Endometrial microvascular endothelial cells (primary cell): Measurements from ENCODE around the gene PLEKHA7. TPM values are rescaled to one million over a fixed set of nuclear protein-coding genes. Genes with fewer than 3 reads are reported as not detected.

Source experiments
- in situ Hi-C: cut with HindIII; loops from 2 replicates; pipeline ENCODE4 v1.10.0; 2017; ENCODE audit warnings: low sequenced_read_pairs, low pct_unique_long_range_greater_than_20kb; ENCODE audit errors: inconsistent ontology term
- total RNA-seq: library from RNA; depleted of rRNA; stranded (reverse); fragments of >200 nt; gene quantifications from one replicate; pipeline ENCODE4 v1.2.3, GENCODE V29; 2015; ENCODE audit errors: inconsistent ontology term

PLEKHA7 gene
- total RNA-seq, 1 donor from 2014 or later: 0.19 TPM

GRCh38 chr11:16745950-16746605 is 268.1 kb downstream of the PLEKHA7 start:
- in situ Hi-C loops: no loop called here

GRCh38 chr11:16744128-16744725 is 270.0 kb downstream of the PLEKHA7 start:
- in situ Hi-C loops: no loop called here

GRCh38 chr11:16743478-16743877 is 270.7 kb downstream of the PLEKHA7 start:
- in situ Hi-C loops: no loop called here

GRCh38 chr11:16741473-16741872 is 272.7 kb downstream of the PLEKHA7 start:
- in situ Hi-C loops: no loop called here

- in situ Hi-C loops: no loop called here
Measured at GRCh38 chr11:16738947-16739815, 275.0 kb downstream of the PLEKHA7 start.

GRCh38 chr11:16738193-16738946 is 275.8 kb downstream of the PLEKHA7 start, which contains the start of gene C11orf58:
Gene C11orf58 (plus strand): TSS chr11:16738647. CDS start chr11:16738779, 132 bp downstream.
- in situ Hi-C loops: no loop called here

- in situ Hi-C loops: no loop called here
Measured at GRCh38 chr11:16737818-16738192, 276.4 kb downstream of the PLEKHA7 start.

Other genes with a start within 250 kb of the PLEKHA7 start
- 902 TPM for gene RPS13, start 63.3 kb upstream of the PLEKHA7 start, total RNA-seq
- gene PIK3C2A, start 193.6 kb upstream of the PLEKHA7 start, total RNA-seq: 100 TPM